Muscle layer of colon (tissue), 2 donors: ENCODE data around the gene MSI2.

ENCODE experiments used
- H3K27ac ChIP-seq: one replicate; pipeline ENCODE4 v1.7.0; 2013; ENCODE audit warnings: low read depth, mild to moderate bottlenecking, low read length, moderate library complexity
- H3K27me3 ChIP-seq, 2 donors: one replicate each; pipeline ENCODE4 v1.7.0; 2013; ENCODE audit warnings: low read length in 2 of 2, mild to moderate bottlenecking in 2 of 2; ENCODE audit not compliant: insufficient read depth in 2 of 2, control insufficient read depth in 1 of 2
- H3K36me3 ChIP-seq: one replicate; pipeline ENCODE4 v1.7.0; 2013; ENCODE audit warnings: mild to moderate bottlenecking, low read length; ENCODE audit not compliant: insufficient read depth
- H3K4me1 ChIP-seq: one replicate; pipeline ENCODE4 v1.7.0; 2013; ENCODE audit warnings: mild to moderate bottlenecking, low read length; ENCODE audit not compliant: insufficient read depth
- H3K4me3 ChIP-seq, 2 donors: one replicate each; pipeline ENCODE4 v1.7.0; 2013; ENCODE audit warnings: low read length in 2 of 2, low read depth in 1 of 2, mild to moderate bottlenecking in 1 of 2, moderate library complexity in 1 of 2
- H3K9ac ChIP-seq: one replicate; pipeline ENCODE4 v1.7.0; 2013; ENCODE audit warnings: low read length
- H3K9me3 ChIP-seq: one replicate; pipeline ENCODE4 v1.7.0; 2013; ENCODE audit warnings: mild to moderate bottlenecking, low read length
- donor health status: abdominal sarcoma.
- donor health status: Adenocarcinoma of cecum.

The MSI2 gene

GRCh38 chr17:57285701-57286100, 29.4 kb downstream of the MSI2 start:
- H3K36me3 ChIP-seq, result no peaks in the 10 kb centered on the region
- H3K9ac ChIP-seq, result no peak overlapping the region

DNA sequence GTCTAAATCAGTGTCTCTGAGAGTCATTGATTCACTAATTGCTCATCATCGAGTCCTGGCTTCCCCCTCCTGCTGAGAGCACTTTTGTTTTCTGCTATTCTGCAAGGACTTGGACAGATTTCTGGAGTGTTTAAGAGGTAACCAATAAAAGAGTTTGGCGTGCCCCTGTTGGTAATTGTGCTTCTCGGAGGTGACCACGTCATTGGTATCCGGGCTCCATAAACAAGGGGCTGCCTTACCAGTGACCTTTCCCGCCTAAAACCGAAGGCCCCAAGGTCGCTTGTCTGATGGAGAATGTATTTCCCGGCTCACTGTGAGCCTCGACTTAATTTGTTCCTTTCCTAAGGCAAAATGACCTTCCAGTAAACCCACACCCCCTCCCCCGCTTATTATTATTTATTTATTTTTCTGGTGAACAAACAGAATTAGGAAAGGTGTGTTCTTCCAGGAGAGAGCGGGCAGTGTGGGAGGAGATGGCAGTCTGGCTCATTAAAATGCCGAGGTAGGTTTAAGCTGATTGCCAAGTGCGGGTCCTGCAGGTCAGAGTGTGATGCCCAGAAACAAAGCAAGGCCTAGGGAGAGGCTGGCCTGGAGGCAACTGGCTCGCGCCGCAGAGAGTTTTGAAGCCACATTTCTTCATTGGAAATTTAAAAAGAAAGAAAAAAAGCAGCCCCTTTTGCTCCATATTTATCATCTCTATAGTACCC, 30.2 kb downstream of the MSI2 start:
- Histone ChIP-seq H3K27me3 (no peaks in the 10 kb centered on the region), H3K4me1 (peaks cover 35% of the 10 kb centered on the region), H3K9ac (no peak overlapping the region), H3K4me3 (no peak overlapping the region), H3K36me3 (no peaks in the 10 kb centered on the region), H3K9me3 (no peaks in the 10 kb centered on the region), H3K27ac (no peak overlapping the region)

More at GRCh38 chr17:57285701-57286100, 29.4 kb downstream of the MSI2 start:
- H3K27ac ChIP-seq, result no peak overlapping the region
- H3K4me3 ChIP-seq, result no peak overlapping the region
- peaks cover 35% of the 10 kb centered on the region for H3K4me1 ChIP-seq
- H3K9me3 ChIP-seq, result no peaks in the 10 kb centered on the region
- no peaks in the 10 kb centered on the region for H3K27me3 ChIP-seq

- Histone ChIP-seq H3K9me3 (no peaks in the 10 kb centered on the region), H3K27ac (no peak overlapping the region), H3K4me1 (peaks cover 26% of the 10 kb centered on the region), H3K4me3 (no peak overlapping the region), H3K9ac (no peak overlapping the region), H3K36me3 (no peaks in the 10 kb centered on the region), H3K27me3 (no peaks in the 10 kb centered on the region)
These were observed 31.9 kb downstream of the MSI2 start for GRCh38 chr17:57288040-57288772.

DNA sequence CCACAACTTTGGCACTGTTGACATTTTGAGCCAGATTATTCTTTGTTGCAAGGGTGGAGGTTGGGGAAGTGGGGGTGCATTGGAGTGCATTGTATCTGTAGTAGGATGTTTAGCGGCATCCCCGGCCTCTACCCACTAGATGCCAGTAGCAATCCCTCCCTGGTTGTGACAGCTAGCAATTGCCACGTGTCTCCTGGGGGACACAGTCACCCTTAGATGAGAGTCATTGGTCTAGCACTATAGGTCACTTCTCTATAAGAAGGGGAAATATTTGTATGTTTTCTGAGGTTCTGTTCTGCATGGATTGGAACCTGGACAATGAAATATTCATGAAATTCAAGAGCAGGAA, 32.4 kb downstream of the MSI2 start:
- H3K4me1 ChIP-seq, result peaks cover 26% of the 10 kb centered on the region
- H3K9me3 ChIP-seq, result no peaks in the 10 kb centered on the region
- H3K27ac ChIP-seq, result no peak overlapping the region

DNA sequence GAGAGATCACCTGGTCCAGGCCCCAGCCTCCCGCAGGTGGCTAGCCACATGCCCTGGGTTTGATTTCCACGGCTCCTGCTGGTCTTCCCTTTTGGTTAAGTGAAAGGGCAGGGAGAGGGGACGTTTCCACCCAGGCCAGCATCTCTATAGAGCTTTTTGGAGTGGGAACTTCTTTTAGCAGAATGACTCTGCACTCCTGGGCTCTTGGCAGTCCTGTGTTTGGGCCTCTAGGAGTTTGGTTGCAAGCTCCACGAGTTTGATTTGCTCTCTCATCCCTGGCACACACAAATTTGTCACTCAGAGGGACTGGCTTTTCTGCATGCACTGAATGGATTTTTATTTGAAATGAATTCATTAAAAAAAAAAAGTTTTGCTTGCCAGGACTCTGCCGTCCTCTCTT, 32.8 kb downstream of the MSI2 start:
- H3K4me1 ChIP-seq, result peaks cover 26% of the 10 kb centered on the region
- H3K27me3 ChIP-seq, result no peaks in the 10 kb centered on the region
- no peaks in the 10 kb centered on the region for H3K9me3 ChIP-seq
- no peak overlapping the region for H3K9ac ChIP-seq
- no peaks in the 10 kb centered on the region for H3K36me3 ChIP-seq
- H3K4me3 ChIP-seq, result no peak overlapping the region
- H3K27ac ChIP-seq, result no peak overlapping the region

More for the DNA sequence above, 32.4 kb downstream of the MSI2 start:
- H3K4me3 ChIP-seq, result no peak overlapping the region
- no peaks in the 10 kb centered on the region for H3K36me3 ChIP-seq
- no peaks in the 10 kb centered on the region for H3K27me3 ChIP-seq
- H3K9ac ChIP-seq, result no peak overlapping the region

DNA sequence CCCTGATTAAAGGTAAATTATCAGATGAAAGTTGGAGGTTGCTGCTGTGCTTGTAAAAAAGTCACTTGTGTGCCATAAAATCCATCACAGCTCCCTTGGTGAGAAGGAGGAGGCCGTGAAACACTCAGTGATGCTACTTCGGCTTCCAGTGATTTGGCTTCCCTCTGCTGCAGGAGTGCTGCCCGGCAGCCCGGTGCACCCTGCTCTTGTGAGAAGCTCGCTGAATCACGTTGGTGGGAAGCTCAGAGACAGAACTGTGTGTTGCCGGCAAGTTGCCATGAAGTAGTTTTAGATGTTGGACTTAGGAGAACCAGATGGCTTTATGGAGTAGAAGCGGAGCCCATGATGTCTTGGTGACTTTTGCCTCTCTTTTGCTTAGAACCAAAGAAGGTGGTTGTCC, 33.3 kb downstream of the MSI2 start:
- H3K27ac ChIP-seq, result no peak overlapping the region
- H3K27me3 ChIP-seq, result no peaks in the 10 kb centered on the region
- peaks cover 26% of the 10 kb centered on the region for H3K4me1 ChIP-seq
- no peak overlapping the region for H3K9ac ChIP-seq
- H3K4me3 ChIP-seq, result no peak overlapping the region
- H3K36me3 ChIP-seq, result no peaks in the 10 kb centered on the region
- H3K9me3 ChIP-seq, result no peaks in the 10 kb centered on the region

DNA sequence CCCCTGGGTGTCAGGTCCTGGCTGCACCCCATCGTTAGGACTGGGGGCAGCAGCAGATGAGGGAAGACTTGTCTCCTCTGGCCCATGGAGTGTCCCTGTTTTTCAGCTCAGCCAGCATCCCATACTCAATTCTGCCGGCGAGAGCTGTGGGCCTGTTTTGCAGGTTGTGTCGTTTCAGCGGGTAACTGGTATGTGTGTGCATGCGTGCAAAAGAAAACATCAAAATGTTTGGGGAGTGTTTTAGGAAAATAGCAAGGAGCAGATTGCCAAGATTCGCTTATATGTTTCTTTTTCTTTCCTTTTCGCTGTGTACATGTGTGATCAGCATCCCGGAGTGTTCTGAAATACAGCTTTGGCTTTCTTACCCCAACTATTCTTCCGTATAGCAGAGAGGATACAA, 34.7 kb downstream of the MSI2 start:
- no peaks in the 10 kb centered on the region for H3K27me3 ChIP-seq
- no peaks in the 10 kb centered on the region for H3K36me3 ChIP-seq
- no peak overlapping the region for H3K27ac ChIP-seq
- H3K9me3 ChIP-seq, result no peaks in the 10 kb centered on the region
- no peak overlapping the region for H3K4me3 ChIP-seq
- peaks cover 31% of the 10 kb centered on the region for H3K4me1 ChIP-seq
- no peak overlapping the region for H3K9ac ChIP-seq

GRCh38 chr17:57292091-57292490, 35.8 kb downstream of the MSI2 start:
- no peak overlapping the region for H3K9ac ChIP-seq
- H3K36me3 ChIP-seq, result no peaks in the 10 kb centered on the region
- peaks cover 31% of the 10 kb centered on the region for H3K4me1 ChIP-seq
- H3K4me3 ChIP-seq, result no peak overlapping the region
- H3K27me3 ChIP-seq, result no peaks in the 10 kb centered on the region
- H3K27ac ChIP-seq, result no peak overlapping the region
- H3K9me3 ChIP-seq, result no peaks in the 10 kb centered on the region

DNA sequence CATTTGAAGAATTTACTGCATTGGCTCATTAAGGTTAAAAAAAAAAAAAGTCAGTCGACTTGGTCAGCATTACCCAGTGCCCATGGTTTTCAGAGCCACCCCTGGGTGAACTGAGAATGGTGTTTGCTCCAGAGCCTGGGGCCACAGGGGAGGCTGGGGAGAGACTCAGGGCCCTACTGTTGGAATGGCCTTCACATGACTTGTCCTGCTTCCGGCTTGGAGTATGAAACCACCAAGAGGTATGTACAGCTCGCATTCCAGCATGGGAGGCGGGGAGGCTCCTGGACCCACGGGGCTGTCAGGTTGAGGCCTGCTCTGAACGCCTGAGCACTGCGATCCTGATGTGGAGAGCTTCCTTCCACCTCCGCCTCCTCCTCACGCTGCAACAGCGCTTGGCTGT, 36.8 kb downstream of the MSI2 start:
- H3K27ac ChIP-seq, result no peak overlapping the region
- no peak overlapping the region for H3K9ac ChIP-seq
- no peaks in the 10 kb centered on the region for H3K27me3 ChIP-seq
- peaks cover 24% of the 10 kb centered on the region for H3K4me1 ChIP-seq
- H3K36me3 ChIP-seq, result no peaks in the 10 kb centered on the region
- H3K4me3 ChIP-seq, result no peak overlapping the region
- H3K9me3 ChIP-seq, result no peaks in the 10 kb centered on the region

- Histone ChIP-seq H3K36me3 (no peaks in the 10 kb centered on the region), H3K27me3 (no peaks in the 10 kb centered on the region), H3K4me3 (no peak overlapping the region), H3K4me1 (peaks cover 14% of the 10 kb centered on the region), H3K9ac (no peak overlapping the region), H3K9me3 (no peaks in the 10 kb centered on the region), H3K27ac (no peak overlapping the region)
These were observed 37.8 kb downstream of the MSI2 start for GRCh38 chr17:57294101-57294500.

- Histone ChIP-seq H3K4me3 (no peak overlapping the region), H3K36me3 (no peaks in the 10 kb centered on the region), H3K27ac (no peak overlapping the region), H3K9ac (no peak overlapping the region), H3K4me1 (peaks cover 6% of the 10 kb centered on the region), H3K27me3 (no peaks in the 10 kb centered on the region), H3K9me3 (no peaks in the 10 kb centered on the region)
These were observed 38.5 kb downstream of the MSI2 start for GRCh38 chr17:57294629-57295501.
